Left ventricle myocardium inferior (tissue), 1 donor: ENCODE measurements around the gene SYNJ1. TPM values are rescaled to one million over a fixed set of nuclear protein-coding genes. Genes with fewer than 3 reads are reported as not detected.

ENCODE experiments used
- DNase-seq: peaks from one replicate; pipeline ENCODE4 v3.0.0-alpha.2; 2020
- H3K27ac ChIP-seq: fragments of 200-600 bp; replicated peaks from 2 replicates; pipeline ENCODE4 v1.8.0; 2021
- H3K27me3 ChIP-seq: fragments of 200-600 bp; 2 replicates; pipeline ENCODE4 v1.8.0; 2021; ENCODE audit warnings: low read depth
- H3K36me3 ChIP-seq: fragments of 200-600 bp; 2 replicates; pipeline ENCODE4 v1.8.0; 2021
- H3K4me1 ChIP-seq: fragments of 200-600 bp; 2 replicates; pipeline ENCODE4 v1.8.0; 2021
- H3K4me3 ChIP-seq: fragments of 200-600 bp; 2 replicates; pipeline ENCODE4 v1.8.0; 2021; ENCODE audit warnings: mild to moderate bottlenecking, moderate library complexity
- H3K9me3 ChIP-seq: fragments of 200-600 bp; replicated peaks from 2 replicates; pipeline ENCODE4 v1.8.0; 2021
- intact Hi-C: fragments of 100-400 bp; cut with micrococcal nuclease; formaldehyde crosslinking; loops from one replicate; pipeline ENCODE4 v1.11.0; 2022
- total RNA-seq: library from RNA; stranded (reverse); fragmentation: NEBNext Ultra II Directional; extraction: Animal tissue kit (Norgen Biotek cat#: 25700); gene quantifications from one replicate; pipeline ENCODE4 v1.2.1, GENCODE V29; 2021
- TF ChIP-seq, protein P1 (sequence below): fragments of 200-600 bp; IDR thresholded peaks from 2 replicates; pipeline ENCODE4 v1.8.0; 2021; ENCODE audit warnings: antibody characterized with exemption, mild to moderate bottlenecking, borderline replicate concordance
- donor health status: DM: no; HTN: yes; CAD: no; lungs with severe emphysema.

The SYNJ1 gene
- total RNA-seq, 1 donor from 2014 or later, result 12.3 TPM

DNA sequence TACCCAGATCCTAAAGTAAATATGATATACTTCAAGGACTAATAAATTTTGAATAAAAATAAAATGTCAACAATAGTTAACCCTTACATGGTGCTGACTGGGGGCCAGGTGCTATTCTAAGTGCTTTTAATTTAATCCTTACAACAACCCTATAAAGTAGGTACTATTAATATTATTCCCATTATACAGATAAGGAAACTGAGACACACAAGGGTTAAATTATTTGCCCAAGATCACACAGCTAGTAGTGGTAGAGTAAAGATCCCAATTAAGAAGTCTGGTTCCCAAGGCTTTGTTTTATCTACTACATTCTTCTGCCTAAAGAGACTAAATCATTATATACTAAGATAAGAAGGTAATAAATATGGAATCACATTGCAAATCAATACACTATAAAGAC is 34.2 kb downstream of the SYNJ1 start:
- Histone ChIP-seq H3K36me3 (peaks cover 34% of the 10 kb centered on the region), H3K4me1 (peaks cover 5% of the 10 kb centered on the region), H3K27me3 (no peaks in the 10 kb centered on the region), H3K27ac (no peak overlapping the region), H3K4me3 (no peak overlapping the region), H3K9me3 (no peaks in the 10 kb centered on the region)
- no peak for DNase-seq
- intact Hi-C loops, result no loop called here
- TF ChIP-seq, protein P1, sequence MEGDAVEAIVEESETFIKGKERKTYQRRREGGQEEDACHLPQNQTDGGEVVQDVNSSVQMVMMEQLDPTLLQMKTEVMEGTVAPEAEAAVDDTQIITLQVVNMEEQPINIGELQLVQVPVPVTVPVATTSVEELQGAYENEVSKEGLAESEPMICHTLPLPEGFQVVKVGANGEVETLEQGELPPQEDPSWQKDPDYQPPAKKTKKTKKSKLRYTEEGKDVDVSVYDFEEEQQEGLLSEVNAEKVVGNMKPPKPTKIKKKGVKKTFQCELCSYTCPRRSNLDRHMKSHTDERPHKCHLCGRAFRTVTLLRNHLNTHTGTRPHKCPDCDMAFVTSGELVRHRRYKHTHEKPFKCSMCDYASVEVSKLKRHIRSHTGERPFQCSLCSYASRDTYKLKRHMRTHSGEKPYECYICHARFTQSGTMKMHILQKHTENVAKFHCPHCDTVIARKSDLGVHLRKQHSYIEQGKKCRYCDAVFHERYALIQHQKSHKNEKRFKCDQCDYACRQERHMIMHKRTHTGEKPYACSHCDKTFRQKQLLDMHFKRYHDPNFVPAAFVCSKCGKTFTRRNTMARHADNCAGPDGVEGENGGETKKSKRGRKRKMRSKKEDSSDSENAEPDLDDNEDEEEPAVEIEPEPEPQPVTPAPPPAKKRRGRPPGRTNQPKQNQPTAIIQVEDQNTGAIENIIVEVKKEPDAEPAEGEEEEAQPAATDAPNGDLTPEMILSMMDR, result no peak

DNA sequence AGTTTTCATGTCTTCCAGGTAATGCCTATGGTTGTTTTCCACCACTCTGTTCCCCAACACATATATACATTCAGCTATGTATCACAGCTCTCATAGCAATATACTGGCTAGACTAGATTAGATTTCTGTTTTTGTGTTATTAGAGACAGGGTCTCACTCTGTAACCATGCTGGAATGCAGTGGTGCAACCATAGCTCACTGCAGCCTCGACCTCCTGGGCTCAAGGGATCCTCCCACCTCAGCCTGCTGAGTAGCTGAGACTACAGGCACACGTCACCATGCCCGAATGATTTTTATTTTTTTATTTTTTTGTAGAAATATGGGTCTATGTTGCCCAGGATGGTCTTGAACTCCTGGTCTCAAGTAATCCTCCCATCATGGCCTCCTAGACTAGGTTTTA is 37.7 kb downstream of the SYNJ1 start:
- intact Hi-C loops, result no loop called here
- DNase-seq, result no peak
- no peaks in the 10 kb centered on the region for H3K9me3 ChIP-seq
- TF ChIP-seq, protein P1, result no peak
- no peaks in the 10 kb centered on the region for H3K4me1 ChIP-seq
- H3K4me3 ChIP-seq, result no peak overlapping the region
- H3K27ac ChIP-seq, result no peak overlapping the region
- H3K27me3 ChIP-seq, result no peaks in the 10 kb centered on the region
- H3K36me3 ChIP-seq, result peaks cover 55% of the 10 kb centered on the region

DNA sequence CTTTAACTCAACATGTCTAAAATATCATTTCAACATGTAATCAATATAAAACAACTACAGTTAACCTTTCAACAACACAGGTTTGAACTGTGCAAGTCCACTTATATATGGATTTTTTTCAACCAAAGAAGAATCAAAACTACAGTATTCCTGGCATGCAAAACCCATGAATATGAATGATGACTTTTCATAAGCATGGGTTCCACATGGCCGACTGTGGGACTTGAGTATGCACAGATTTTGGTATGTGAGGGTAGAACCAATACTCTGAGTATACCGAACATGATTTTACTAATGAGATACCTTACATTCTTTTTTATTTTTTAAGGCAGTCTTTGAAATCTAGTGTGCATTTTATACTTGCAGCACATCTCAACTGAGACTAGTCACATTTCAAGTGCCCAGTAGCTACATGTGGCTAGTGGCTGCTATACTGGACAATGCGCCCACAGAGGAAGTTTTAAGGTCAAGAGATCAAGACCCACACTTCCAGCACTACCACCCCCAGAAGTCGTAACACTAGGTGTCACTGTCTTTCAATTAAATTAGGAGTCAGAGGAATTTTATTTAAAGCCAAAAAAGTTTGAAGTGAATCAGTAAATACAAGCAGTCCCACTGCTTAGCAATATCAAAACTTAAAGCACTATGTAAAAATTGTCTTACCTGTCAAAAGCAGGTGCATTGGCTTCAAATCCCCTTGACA is 40.0 kb downstream of the SYNJ1 start:
- no peak overlapping the region for H3K4me3 ChIP-seq
- no peak overlapping the region for H3K27ac ChIP-seq
- no peak for DNase-seq
- H3K27me3 ChIP-seq, result no peaks in the 10 kb centered on the region
- peaks cover 6% of the 10 kb centered on the region for H3K4me1 ChIP-seq
- intact Hi-C loops, result no loop called here
- TF ChIP-seq, protein P1, result peak; percentile 27
- H3K36me3 ChIP-seq, result peaks cover 55% of the 10 kb centered on the region
- no peaks in the 10 kb centered on the region for H3K9me3 ChIP-seq

DNA sequence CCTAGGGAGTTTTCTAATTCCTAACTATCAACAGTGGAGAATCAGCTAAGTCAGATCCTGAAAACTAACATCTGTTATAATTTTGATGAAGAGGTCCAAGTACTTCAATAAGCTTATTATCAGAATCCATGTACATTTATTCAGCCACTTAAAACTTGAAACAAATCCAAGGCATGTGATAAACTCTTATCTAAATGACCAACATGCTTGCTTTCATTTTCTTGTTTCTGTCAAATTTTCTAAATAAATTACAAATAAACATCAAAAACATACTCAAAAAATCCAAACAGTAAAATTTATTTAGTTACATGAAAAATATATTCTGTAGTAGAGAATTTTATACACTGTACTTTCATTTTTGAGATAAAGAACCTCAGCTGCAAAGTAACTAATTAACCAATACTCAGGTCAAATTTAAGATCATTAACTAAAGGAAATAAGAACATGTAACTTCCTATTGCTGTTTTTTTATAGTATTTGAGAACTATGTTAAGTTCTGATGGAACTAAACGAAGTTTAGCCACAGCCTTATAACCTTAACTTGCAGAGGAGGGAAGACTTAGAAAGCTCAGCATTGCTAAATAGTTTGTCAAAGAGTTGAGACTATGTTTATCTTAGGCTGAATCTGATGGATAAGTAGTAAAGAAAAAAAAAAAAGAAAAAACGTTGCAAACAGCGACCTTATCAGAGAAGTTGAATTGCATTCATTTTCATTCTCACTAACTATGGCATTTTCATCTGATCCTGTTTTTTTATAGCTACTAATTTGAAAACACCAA is 44.9 kb downstream of the SYNJ1 start:
- Histone ChIP-seq H3K9me3 (no peaks in the 10 kb centered on the region), H3K27ac (no peak overlapping the region), H3K4me3 (no peak overlapping the region), H3K36me3 (peaks cover 54% of the 10 kb centered on the region), H3K4me1 (peaks cover 13% of the 10 kb centered on the region), H3K27me3 (no peaks in the 10 kb centered on the region)
- intact Hi-C loops, result no loop called here
- no peak for DNase-seq
- TF ChIP-seq, protein P1, result no peak

DNA sequence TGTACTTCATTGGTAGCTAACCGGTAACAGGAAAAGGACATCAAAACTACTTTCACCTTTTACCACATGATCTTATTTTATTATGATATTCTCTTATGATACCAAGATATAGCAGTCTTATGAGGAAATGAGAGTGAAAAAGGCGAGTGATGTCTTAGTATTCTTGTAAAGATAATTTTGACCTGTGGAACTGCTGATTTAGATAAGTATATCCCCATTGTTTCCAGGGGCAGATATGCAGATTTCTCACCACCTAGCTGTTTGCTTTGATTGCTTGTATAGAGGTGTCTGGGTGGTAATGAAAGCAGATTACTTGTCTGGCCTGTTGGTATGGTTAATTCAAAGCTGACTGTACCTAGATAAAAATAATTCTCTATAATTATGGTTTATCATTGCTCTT is 53.1 kb downstream of the SYNJ1 start:
- TF ChIP-seq, protein P1, result no peak
- Histone ChIP-seq H3K36me3 (peaks cover 77% of the 10 kb centered on the region), H3K4me3 (no peak overlapping the region), H3K9me3 (no peaks in the 10 kb centered on the region), H3K27ac (no peak overlapping the region), H3K27me3 (no peaks in the 10 kb centered on the region), H3K4me1 (no peaks in the 10 kb centered on the region)
- intact Hi-C loops, result no loop called here
- no peak for DNase-seq
